DMS153 treated with DMSO at 0.1 percent for 48 hours (cell line): ENCODE results near the gene POMGNT2.
"Not testable (repeated sequence)": the region's sequence is repeated elsewhere in the genome, so short reads cannot be mapped to it uniquely, and the experiment has no call there.

Experiments
- DNase-seq: peaks from one replicate; lab custom pipeline; 2025; ENCODE audit not compliant: unreplicated experiment; lab: John Stamatoyannopoulos, UW

Gene POMGNT2

DNA sequence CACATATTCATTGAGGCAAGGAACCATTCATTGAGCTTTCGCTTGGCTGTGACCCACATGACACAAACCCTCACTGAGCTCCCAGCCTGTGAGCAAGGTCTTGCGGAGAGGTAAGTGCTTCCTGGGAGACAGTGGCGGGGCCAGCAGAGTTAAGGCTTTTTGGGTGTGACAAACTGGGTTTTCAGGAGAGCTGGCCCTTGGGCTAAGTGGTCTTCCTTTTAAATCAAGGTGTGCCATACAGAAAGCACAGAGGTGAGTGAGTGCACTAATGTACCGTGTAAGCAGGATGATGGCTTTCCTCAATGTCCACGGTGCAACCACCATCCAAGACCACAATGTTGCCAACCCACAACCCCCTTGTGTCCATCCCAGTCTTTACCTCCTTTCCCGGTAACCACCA, 28.6 kb downstream of the POMGNT2 start:
- DNase-seq, result no peak

- DNase-seq, result no peak
Measured at GRCh38 chr3:43076857-43077256, 29.0 kb downstream of the POMGNT2 start.

DNA sequence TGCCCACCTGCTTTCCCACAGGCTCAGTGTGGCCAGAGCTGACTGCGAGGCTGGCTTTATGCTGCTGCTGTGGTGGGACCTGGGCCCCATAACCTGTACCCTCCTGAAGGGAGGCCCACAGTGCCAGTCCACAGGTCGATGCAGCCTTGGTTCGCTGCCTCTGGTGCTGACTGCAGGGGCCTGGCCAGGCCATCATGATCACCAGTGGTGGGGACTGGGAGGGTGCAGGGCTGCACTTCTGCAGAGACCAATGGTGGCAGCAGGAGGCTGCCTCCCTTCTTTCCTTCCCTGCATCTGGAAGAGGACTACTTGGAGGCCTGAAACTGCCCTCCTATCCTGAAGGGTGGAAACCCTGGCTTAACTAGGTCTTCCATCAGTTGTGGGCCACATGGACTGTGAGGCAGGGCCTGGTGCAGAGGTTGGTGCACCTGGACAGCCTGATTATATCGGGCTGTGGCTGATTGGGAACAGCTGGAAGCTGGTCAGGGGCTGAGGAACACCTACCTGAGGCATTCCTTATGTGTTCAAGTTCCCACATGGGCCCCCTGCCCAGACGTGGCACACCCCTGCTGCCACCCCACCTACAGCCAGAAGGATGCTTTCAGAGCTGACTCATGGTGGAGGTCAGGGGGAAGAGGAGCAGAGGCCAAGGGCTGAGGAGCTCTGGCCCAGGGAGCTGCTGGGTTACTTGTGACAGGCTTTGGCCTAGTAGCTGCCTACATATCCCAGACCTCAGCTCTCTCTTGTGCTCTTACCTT, 29.8 kb downstream of the POMGNT2 start:
- no peak for DNase-seq

GRCh38 chr3:43074901-43075689, 30.8 kb downstream of the POMGNT2 start:
- no peak for DNase-seq

DNA sequence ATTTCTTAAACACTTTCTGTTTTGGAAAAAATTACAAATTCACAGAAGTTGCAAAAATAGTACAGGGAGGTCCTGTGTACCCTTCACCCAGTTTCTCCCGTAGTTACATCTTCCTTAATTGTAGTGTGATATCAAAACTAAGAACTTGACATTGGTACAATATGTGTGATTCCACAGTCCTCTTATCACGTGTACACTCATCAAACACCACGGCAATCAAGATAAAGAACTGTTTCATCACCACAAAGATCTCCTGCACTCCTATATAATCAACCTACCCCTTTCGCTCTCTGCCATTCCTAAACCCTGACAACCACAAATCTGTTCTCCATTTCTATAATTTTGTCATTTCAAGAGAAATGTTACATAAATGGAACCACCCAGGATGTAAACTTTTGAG, 31.4 kb downstream of the POMGNT2 start:
- no peak for DNase-seq

DNA sequence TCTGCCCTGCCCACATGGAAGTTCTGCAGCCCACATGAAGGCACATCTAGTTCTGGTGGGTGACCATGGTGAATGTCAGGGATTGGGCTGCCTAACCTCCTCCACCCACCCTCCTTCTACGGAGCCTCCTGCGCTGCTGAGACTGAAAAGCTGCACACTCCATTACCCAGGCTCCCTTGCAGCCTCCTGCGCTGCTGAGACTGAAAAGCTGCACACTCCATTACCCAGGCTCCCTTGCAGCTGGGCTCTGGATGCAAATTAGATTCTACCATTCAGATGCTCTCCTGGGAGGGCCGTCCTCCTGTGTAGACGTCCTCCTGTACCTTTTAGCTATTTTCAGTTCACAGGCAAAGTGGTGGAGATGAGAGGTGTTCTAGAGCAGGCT, 32.1 kb downstream of the POMGNT2 start:
- DNase-seq, result no peak

DNA sequence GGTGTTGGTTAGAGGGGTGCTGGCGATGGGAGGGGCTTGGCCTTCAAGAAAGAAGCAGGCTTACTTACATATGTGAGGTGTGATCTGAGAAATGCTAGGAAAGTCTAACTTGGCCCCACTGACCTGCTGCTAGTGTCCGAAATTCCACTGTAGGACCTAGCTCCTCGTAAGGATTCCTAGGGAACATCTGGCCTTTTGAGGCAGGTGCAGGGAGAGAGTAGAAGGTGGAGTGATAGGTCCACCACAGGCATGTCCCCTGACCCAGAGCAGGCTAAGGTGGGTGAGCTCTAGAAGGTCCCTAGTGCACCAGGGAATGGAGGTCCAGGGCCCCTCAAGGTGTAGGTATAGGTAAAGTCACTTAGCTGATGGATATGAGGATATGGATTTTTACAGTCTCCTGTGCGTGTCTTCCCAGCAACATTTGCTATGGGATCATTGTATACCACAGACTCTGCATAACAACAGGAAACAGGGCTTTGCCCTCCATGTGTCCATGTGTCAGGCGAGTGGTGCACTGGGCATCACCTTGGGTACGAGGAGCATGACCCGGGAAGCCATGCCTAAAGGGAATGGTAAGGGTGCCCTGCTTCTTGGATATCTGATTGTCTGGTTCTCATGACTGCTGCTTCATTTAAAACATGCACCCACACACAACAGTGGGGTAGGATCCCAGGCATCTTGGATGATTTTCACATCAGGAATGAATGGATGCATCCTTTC, 32.6 kb downstream of the POMGNT2 start:
- no peak for DNase-seq

GRCh38 chr3:43072361-43072760, 33.5 kb downstream of the POMGNT2 start:
- DNase-seq, result no peak

DNA sequence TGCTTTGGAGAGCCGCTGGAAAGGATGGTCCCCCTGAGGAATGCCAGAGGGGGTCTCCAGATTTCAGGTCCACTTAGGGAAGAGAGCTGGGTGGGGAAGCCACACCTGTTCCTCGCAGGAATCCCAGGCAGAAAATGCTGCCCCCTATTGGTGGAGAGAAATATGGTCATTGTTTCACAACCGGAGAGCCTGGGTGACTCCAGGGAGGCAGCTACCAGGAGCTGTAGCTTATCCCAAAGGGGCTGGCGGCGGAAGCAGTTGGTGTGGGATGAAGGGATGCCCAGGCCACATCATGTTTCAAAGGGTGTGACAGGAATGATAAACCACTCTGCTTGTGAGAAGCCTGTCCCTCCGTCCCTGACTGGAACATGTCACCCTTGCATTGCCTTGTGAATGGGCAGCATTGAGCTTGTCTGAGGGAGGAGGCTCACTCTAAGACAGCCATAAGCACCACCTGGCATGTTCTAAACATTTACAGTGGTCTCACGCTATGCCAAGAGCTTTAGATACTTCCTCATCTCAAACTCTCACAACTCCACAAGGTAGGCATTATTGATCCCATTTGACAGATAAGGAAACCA, 34.5 kb downstream of the POMGNT2 start:
- no peak for DNase-seq

DNA sequence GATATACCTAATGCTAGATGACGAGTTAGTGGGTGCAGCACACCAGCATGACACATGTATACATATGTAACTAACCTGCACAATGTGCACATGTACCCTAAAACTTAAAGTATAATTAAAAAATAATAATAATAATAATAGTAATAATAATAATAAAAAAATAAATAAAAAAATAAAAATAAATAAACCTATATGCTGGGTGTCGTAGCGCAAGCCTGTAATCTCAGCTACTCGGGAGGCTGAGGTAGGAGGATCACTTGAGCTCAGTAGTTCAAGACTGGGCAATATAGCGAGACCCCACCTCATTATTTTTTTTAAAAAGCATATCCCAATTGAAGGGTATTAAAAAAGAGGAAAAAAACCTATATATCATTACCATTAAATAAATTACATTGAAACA, 35.2 kb downstream of the POMGNT2 start:
- not testable (repeated sequence) for DNase-seq

DNA sequence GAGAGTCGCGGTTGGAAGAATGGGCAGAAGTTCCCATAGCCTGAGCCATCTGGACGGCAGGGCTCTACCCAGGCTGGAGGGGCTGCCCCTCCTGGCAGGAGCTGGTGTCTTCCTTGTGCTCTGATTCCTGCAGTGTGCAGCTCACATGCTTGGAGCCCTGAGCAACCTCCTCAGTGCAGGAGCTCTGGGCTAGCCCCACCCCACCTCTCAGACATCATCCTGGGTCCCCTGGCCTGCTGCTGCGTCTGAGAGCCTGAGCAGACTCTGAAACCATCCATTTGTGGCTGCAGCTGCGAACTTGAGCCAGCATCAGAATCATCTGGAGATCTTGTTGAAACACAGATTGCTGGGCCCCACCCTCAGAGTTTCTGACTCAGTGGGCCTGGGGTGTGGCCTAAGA, 42.8 kb downstream of the POMGNT2 start:
- no peak for DNase-seq

DNA sequence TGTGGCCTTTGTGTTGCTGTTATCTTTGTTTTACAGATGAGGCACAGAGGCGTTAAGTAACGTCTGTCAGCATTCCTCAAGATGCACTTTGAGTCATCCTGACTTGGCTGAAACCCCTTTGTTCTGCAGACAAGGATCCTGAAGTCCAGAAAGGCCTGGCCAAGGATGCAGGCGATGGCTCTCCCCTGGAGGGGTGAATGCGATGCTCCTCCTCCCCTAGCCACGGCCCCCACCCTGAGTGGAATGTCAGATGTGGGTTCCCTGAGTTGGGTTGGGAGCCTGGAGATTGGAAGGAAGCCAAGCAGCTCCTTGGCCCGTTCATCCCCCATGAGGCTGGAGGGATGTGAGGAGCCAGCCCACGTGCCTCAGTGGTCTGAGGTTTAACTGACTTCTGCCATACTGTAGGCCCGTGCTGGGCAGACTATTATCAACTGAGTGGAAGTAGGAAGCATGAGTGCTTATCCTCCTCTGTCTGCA, 43.3 kb downstream of the POMGNT2 start:
- DNase-seq, result no peak

DNA sequence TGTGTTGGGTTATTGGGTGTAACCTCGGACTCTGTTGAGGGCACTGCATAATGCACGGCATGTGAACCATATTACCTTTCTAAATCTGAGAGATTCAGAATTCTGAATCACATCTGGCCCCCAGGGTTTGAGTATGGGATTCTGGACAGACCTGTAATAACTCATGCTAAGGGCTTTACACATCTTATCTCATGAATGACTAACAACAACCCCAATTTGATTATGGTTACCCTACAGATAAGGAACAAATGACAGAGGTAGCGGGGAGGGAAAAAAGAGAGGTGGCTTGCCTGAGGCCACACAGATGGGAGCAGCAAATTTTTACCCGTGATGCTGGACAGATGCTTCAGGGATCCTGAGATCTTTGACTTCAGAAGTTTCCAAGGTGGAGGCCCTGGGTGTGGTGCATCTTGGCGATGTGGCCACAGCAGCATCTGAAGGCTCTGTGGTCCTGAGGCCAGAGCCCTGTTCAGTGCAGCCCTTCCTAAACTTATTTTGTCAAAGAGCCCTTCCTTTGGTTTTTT, 43.8 kb downstream of the POMGNT2 start:
- DNase-seq, result no peak

DNA sequence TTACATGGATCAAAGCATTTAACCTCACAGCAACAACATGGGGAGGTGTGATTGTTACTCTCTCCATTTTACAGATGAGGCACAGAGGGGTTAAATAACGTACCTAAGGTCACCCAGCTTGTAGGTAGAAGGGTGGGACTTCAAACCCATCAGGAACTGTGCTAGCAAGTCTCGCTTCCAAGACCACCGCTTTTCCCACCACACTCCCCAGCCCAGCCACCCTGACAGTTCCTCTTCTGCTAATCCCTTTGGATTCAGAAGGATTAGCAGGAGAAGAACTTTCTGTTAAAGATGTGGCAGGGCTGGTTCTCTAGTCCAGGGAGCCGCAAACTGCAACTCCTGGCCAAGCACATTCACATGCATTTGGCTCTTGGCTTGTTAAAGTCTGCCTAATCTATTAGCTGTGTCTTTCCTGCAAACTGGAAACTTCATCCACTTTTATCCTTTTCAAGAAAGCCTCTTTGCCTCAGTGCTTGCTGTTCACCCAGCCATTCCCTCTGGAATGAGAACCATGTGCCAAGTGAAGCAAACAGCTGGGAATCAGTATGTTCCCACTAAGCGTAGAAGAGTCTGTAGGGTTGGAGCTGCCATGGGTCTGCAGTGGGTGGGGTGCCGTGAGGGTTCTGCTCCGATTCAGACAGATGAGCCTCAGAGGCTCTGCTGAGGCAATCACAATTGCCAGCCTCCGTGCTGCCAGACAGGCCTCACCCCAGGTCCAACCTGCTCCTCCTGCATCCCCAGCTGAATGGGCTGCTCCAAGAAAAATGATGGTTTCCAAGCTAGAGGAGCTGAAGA, 44.6 kb downstream of the POMGNT2 start:
- DNase-seq, result no peak

GRCh38 chr3:43059456-43059855, 46.4 kb downstream of the POMGNT2 start:
- DNase-seq, result no peak

GRCh38 chr3:43055806-43056770, 49.8 kb downstream of the POMGNT2 start:
- DNase-seq, result no peak

DNA sequence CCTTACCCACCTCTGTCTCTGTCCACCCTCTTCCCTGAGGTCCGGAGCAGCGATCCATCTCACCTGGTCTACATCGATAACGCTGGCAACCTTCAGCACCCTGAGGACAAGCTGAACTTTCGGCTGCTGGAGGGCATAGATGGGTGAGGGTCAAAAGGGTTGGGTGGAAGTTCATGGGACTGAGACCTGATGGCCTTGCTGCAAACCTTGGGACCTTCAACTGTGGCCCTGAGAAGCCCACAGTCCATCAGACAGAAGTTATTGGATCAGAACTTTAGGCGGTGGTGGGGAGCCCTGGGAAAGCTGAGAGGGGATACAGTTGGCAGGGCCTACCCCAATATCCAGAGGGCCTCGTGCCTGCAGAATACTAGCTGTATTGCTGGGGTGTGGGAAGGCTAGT, 50.5 kb downstream of the POMGNT2 start:
- no peak for DNase-seq

DNA sequence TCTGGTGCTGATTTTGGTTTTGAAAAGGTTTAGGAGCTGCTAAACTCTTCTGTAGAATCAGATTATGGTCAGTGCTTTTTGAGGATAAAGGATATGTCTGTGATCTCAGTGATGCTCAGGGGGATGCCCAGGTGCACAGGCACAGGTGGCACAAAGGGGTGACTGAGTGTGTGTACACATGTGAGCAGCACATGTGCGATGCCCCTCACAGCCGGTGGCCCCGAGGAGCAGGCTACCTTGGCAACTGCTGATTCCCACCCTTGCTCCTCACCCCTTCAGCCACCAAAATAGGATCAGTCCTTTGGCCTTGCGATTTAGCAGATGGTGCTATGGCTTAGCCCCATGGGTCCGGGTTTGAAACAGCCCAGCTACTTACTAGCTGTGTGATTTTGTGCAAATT, 51.1 kb downstream of the POMGNT2 start:
- DNase-seq, result no peak

DNA sequence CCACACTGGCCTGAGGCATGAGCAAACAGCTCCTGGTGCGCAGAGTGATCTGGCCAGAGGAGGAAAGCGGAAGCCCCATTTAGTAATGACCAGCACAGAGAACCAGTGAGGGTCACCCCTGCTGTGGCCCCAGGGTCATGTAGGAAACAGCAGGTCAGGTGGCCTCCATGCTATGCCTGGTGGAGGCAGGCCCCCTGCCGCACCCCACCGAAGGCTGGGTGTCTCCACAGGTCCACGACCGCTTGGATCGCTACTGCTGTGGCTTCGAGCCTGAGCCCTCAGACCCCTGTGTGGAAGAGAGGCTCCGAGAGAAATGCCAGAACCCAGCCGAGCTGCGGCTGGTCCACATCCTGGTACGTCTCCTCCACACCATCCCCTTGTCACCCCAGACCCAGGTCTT, 52.6 kb downstream of the POMGNT2 start:
- no peak for DNase-seq
